GM12891 (cell line): ENCODE data around the gene ANAPC7.
A peak's percentile ranks its signal among the peaks of the same experiment; 100 is the strongest.
"Not testable (repeated sequence)": the region's sequence is repeated elsewhere in the genome, so short reads cannot be mapped to it uniquely, and the experiment has no call there.

Source experiments
- DNase-seq: peaks from one replicate; pipeline ENCODE4 v3.0.0; 2011; ENCODE audit warnings: low spot score; ENCODE audit not compliant: insufficient read length
- FAIRE-seq: peaks from 2 replicates; lab custom pipeline; 2011; peaks lifted over from hg19 to GRCh38; lab: Jason Lieb, UNC
- PAX5 ChIP-seq: IDR thresholded peaks from 2 replicates; pipeline ENCODE4 v1.6.1; 2011; ENCODE audit warnings: low read length, moderate library complexity, mild to moderate bottlenecking; ENCODE audit not compliant: insufficient read depth, severe bottlenecking
- POLR2A ChIP-seq: IDR thresholded peaks from 2 replicates; pipeline ENCODE4 v1.6.1; 2011; ENCODE audit warnings: low read depth, low read length, control low read depth
- POLR2AphosphoS5 ChIP-seq: IDR thresholded peaks from 2 replicates; pipeline ENCODE4 v1.6.1; 2011; ENCODE audit warnings: low read depth, low read length, control low read depth
- POU2F2 ChIP-seq: IDR thresholded peaks from 2 replicates; pipeline ENCODE4 v1.6.1; 2011; ENCODE audit warnings: low read depth, mild to moderate bottlenecking, control low read depth, low read length, moderate library complexity
- SPI1 ChIP-seq: IDR thresholded peaks from 2 replicates; pipeline ENCODE4 v1.6.1; 2011; ENCODE audit warnings: low read depth, low read length, control low read depth
- TAF1 ChIP-seq: IDR thresholded peaks from 2 replicates; pipeline ENCODE4 v1.6.1; 2011; ENCODE audit warnings: low read depth, low read length, control low read depth

The ANAPC7 gene

DNA sequence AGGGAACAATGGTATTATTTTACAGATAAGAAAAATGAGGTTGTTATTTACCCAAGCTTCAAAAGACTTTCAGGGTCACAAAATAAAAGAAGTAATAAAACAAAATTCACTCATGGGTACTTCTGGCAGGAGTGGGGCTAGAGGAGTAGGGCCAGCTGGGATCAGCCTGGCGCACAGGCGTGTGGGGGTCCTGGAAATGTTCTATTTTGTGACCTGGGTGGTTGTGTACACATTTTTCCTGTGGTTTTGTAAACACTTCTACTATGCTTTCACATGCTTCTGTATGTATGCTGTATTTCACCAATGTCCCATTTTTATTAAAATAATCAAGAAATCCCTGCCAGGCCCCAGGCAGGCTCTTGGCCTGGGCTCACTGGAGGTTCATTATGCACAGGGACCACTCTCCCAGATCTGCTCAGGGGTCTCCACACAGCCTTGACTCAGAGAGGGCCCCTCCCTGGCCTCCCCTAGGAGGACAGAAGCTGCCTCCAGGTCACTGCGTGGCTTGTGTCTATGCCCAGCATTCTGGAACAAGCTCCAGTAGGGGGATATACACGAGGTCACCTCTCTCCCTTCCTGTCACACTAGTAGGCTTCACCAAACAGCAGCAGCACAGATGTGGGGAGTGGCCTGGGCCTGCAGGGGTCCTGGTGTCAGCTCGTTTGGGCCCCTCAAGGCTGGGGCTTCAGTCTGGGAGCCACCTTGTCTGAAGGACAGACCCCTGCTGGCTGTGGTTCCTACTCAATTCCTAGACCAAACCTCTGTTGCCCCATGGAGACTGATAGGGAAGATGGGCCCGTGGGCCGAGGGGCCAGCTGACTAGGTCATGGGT is 37.8 kb downstream of the ANAPC7 start:
- TF ChIP-seq POLR2A, result no peak
- TF ChIP-seq PAX5, result no peak
- TF ChIP-seq TAF1, result no peak
- no peak for TF ChIP-seq SPI1
- no peak for TF ChIP-seq POU2F2
- no peak for TF ChIP-seq POLR2AphosphoS5

DNA sequence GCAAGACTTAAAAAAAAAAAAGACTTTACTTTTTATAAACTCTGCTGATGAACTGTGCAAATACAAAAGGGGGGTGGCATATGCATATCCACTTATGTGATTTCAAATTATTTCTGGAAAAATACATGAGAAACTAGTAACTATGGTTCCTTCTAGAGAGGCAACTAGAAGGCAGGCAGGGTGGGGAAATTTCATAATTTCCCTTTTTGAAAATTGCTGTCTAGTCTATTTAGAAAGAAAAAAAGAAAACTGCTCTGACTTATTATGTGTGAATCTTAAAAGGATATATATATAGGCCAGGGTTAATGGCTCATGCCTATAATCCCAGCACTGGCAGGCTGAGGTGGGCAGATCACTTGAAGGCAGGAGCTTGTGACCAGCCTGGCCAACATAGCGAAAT is 42.3 kb downstream of the ANAPC7 start:
- no peak for DNase-seq
- no peak for TF ChIP-seq POU2F2
- no peak for TF ChIP-seq PAX5
- no peak for FAIRE-seq

More for the DNA sequence above, 37.8 kb downstream of the ANAPC7 start:
- DNase-seq (no peak), FAIRE-seq (no peak)

DNA sequence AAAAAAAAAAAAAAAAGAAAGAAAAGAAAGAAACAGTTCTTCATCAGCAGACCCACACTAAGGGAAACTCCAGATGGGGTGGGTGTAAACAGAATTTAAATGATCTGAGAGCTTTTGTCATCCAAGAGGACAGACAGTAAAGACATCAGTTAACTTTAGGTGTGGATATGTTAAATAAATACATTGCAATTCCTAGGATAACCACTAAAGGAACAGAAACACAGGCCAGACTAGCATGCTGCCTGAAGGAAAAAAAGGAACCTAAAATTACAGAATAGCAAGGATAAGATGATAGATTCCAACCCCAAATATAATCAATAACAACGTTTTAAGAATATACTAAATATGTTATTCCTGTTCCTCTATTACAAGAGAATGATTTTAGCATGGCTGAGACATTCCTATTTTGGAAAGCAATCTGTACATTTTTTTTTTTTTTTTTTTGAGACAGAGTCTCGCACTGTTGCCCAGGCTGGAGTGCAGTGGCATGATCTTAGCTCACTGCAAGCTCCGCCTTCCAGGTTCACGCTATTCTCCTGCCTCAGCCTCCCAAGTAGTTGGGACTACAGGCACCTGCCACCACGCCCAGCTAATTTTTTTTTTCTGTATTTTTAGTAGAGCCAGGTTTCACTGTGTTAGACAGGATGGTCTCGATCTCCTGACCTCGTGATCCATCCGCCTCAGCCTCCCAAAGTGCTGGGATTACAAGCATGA is 45.0 kb downstream of the ANAPC7 start:
- not testable (repeated sequence) for FAIRE-seq, DNase-seq

DNA sequence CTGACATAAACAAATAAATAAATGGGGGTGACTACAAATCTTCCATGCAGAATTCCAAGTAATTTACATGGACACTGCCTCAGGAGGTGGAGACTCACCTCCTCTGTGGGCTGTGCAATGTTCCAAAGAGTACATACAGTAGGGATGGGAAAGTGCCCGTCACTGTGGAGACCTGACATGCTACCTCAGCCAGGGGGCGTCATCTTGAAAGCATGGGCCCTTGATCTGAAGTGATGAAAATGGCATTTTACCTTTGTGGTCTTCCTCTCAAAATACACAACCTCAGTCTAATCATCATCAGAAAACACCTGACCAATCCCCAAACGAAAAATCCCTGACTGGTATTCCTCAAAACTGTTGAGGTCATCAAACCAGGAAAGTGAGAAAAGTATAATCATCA is 48.4 kb downstream of the ANAPC7 start:
- DNase-seq (no peak), FAIRE-seq (peak; percentile 75)
- TF ChIP-seq POU2F2 (no peak), SPI1 (no peak), PAX5 (no peak), TAF1 (no peak), POLR2AphosphoS5 (no peak)

DNA sequence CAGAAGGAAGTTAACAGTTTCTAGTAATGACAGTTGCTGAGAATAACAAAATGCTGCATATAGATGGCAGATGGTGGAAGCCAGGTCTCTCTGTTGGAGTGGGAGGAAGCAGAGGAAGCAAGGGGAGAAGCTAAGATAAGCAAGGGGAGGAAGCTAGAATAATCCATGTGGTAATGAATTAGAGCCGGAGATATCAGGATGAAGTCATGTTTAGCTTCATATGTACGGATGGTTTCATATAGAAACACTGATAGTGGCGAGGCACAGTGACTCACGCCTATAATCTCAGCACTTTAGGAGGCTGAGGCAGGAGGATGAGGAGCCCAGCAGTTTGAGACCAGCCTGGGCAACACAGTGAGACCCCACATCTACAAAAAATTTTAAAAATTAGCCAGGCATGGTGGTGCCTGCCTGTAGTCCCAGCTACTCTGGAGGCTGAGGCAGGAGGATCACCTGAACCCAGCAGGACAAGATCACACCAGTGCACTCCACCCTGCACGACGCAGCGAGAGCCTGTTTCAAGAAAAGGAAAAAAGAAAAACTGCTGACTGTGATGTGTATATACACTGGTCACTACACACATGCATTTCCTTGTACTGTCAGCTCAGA is 49.2 kb downstream of the ANAPC7 start:
- no peak for DNase-seq
- no peak for FAIRE-seq
- TF ChIP-seq POLR2AphosphoS5 (no peak), PAX5 (no peak), POU2F2 (no peak), TAF1 (no peak), SPI1 (no peak), POLR2A (no peak)

DNA sequence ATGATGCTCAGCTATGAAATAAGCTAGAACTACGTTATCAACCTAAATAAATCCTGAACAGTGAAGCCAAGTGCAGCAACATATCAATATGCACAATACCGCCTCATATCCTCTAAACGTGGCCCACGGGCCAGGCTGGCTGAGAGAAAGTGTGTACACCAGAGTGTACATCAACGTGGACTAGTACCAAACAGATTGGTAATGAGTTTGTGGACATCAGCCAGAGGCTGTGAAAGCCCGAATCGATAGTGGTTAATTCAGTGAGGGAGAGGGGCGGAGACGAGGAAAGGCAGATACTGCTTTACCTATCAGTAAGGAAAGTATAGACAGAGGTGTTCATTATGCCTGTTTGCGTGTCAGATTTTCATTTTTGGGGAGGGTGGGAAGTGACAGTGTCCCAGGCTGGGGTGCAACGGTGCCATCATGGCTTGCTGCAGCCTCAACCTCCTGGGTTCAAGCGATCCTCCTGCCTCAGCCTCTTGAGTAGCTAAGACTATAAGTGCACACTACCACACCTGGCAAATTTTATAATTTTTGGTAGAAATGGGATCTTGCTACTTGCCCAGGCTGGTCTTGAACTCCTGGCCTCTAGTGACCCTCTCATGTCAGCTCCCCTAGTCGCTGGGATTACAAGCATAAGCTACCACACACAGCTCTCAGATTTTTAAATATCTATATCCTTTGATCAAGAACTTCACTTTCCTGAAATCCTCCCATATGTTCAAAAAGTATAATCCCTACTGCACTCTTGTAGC is 50.1 kb downstream of the ANAPC7 start:
- DNase-seq, result no peak
- TF ChIP-seq PAX5 (no peak), TAF1 (no peak), POU2F2 (no peak), SPI1 (no peak), POLR2A (no peak), POLR2AphosphoS5 (no peak)
- FAIRE-seq, result no peak

DNA sequence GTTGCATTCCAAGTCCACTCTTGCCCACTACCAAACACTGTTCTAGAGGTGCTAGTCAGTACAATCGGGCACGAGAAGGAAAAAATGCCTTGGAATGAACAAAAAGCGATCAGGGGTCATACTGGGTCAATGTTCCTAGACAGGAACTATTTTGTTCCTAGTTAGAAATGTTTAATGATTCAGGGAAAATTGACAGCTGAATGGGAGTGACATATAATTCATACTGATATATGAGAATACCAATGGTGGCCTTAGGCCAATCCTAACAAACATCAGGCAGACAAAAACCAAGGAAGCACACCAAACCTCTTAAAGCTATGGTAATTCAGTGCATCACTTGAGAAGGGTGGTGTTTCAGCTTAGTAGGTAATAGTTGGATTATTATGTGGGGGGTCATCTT is 51.1 kb downstream of the ANAPC7 start:
- TF ChIP-seq TAF1, result no peak
- TF ChIP-seq POLR2AphosphoS5, result no peak
- no peak for TF ChIP-seq SPI1
- TF ChIP-seq POU2F2, result no peak
- TF ChIP-seq POLR2A, result no peak
- TF ChIP-seq PAX5, result no peak
- FAIRE-seq, result no peak
- no peak for DNase-seq

DNA sequence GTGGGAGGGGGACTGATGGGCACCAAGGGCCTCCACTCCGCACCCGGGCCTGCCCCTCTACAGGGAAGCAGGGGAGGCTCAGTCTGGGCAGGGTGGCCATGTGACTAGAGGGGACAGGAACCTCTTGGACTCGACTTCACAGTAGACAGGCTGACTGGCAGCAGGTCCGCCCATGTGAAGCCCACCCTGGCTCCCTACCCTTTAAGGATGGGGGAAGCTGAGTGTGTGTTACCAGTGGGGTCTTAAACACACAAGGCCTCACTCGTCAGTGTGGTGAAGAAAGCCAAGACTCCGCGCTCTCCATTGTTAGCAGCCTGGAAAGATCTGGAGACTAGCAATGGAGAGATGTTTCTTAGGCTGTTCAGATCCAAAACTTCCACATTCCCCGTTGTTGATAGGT is 52.4 kb downstream of the ANAPC7 start:
- FAIRE-seq (no peak), DNase-seq (no peak)
- TF ChIP-seq POU2F2, result peak; percentile 37; the same call in 1 of the 2 replicates
- TF ChIP-seq POLR2A, result peak; percentile 26; the same call in 1 of the 2 replicates
- TF ChIP-seq TAF1, result no peak
- TF ChIP-seq POLR2AphosphoS5, result peak; percentile 70

DNA sequence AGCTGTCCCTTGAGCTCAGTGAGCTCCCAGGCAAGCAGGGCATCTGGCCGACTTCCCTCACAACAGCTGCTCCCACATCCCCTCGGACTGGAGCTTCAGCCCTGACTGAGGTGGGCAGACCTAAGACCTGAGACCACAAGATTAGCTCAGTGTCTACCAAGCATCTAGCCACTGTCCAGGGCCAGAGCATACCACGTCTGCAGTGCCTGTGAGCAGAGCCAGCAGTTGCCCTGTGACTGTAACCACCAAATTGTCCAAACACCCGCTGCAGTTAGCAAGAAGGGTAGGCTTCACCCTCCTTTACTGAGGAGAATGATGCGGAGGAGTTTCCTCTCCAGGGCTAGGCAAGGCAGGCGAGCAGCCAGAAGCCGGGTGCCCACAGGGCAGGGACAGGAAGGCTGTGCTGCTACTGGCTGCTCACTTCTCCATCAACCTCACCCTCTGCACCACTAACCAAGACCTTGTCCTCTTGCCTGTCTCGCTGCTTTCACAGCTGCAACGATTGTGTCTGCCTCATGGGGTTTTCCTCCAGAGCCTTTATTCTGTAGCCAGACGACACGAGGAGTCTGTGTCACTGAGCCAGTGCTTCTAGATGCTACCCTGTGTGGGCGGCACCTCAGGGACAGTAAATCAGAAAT is 53.9 kb downstream of the ANAPC7 start:
- no peak for DNase-seq
- peak; percentile 82 for TF ChIP-seq POLR2AphosphoS5
- no peak for TF ChIP-seq PAX5
- TF ChIP-seq POLR2A, result peak; percentile 75
- FAIRE-seq, result peak; percentile 81

DNA sequence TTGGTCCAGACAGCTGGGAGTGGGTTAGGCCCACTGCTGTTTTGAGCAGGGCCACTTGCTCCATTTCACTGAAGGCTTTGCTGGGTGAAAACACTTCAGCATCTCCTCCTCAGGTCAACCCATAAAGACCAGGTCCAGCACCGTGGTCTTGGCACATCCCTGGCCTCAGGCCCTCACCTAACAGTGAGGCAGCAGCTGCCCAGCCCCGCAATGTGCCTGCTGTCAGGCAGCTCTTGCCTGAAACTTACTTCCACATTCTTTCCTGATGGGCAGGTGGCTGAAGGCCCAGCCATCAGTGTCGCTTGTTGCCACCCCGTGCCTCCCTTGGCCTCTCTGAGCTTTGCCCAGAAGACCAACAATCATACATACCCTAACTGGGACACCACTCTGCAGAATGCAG is 54.4 kb downstream of the ANAPC7 start:
- FAIRE-seq, result no peak
- DNase-seq, result no peak
- TF ChIP-seq POLR2AphosphoS5 (peak; percentile 29; the same call in 1 of the 2 replicates), SPI1 (no peak)
